ENCODE measurements around the gene ALLC.

ALLC gene

DNA sequence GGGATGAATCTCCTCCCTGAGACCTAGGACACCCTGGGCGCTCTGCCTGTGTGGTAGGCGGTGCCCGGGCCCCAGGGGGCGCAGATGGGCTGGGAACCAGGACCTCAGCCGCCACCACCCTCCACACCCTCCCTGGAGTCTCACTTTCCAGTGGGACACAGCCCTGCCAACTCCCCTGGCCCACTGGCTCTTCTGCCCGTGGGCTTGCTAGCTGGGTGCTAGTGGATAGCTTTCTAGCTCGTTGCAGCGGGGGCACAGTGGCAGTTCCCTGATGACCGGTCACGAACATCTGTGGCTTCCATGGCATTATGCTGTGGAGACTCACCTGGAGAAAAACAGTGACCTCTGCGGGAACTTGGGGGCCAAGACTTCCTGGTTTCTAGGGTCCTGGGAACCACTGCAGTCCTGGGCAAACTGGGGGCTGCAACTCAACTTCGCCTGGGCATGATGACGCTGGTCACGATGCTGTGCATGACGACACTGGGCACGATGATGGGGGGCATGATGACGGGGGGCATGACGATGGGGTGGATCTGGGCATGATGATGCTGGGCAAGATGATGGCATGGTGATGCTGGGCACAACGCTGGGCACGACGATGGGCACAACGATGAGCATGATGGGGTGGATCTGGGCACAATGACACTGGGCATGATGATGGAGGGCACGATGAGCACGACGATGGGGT is 31.0 kb upstream of the ALLC start:
- Histone ChIP-seq H2BK15ac (ENCODE audit: low read depth, poor library complexity, severe bottlenecking) (peak overlapping the region; percentile 84), H3K36me3 (ENCODE audit: control insufficient read depth in 1 of 2, insufficient read depth in 2 of 2, low read depth in 1 of 2, low read length in 2 of 2) (no peaks in the 10 kb centered on the region), H3K27ac (ENCODE audit: low read length, poor library complexity, severe bottlenecking) (no peak overlapping the region), H3K4me3 (ENCODE audit: insufficient read depth in 1 of 2, low read depth in 1 of 2, low read length in 2 of 2) (no peak overlapping the region), H3K14ac (ENCODE audit: low read length in 2 of 2) (peak overlapping the region in 1 of 2 experiments; percentile 81), H2BK5ac (ENCODE audit: low read depth, low read length, poor library complexity, severe bottlenecking) (no peak overlapping the region), H3K9ac (ENCODE audit: low read length) (no peak overlapping the region), H2BK120ac (ENCODE audit: low read depth, low read length) (peak overlapping the region; percentile 81), H3K18ac (ENCODE audit: low read depth in 1 of 2, low read length in 2 of 2) (peak overlapping the region; percentile 95 to 98), H4K91ac (ENCODE audit: low read length) (peak overlapping the region; percentile 100), H3K79me1 (replicated peaks; ENCODE audit: low read length, poor library complexity, severe bottlenecking) (no peaks in the 10 kb centered on the region), H3K4me2 (ENCODE audit: low read length, poor library complexity, severe bottlenecking) (no peak overlapping the region), H3K4ac (ENCODE audit: low read depth in 1 of 2, low read length in 2 of 2) (peak overlapping the region; percentile 86 to 93), H4K8ac (ENCODE audit: low read length) (peak overlapping the region; percentile 93), H2AFZ (ENCODE audit: low read depth, low read length) (no peak overlapping the region), H3K9me3 (ENCODE audit: control insufficient read depth, low read length) (peaks cover 5% of the 10 kb centered on the region), H3K23ac (ENCODE audit: low read length in 2 of 2) (no peak overlapping the region), H3K4me1 (ENCODE audit: control insufficient read depth, insufficient read depth, low read depth, low read length) (peaks cover 2% of the 10 kb centered on the region), H2AK5ac (ENCODE audit: low read length, severe bottlenecking) (no peak overlapping the region), H2BK12ac (ENCODE audit: low read length in 2 of 2) (peak overlapping the region; percentile 100), H3K27me3 (ENCODE audit: control insufficient read depth in 1 of 2, insufficient read depth in 1 of 2, low read length in 2 of 2) (peaks cover 0 to 3% of the 10 kb centered on the region in 2 experiments)
- no peak for DNase-seq
- WGBS = 83% methylated on average over 25 of the region's 25 CpGs

GRCh38 chr2:3627500-3628100 is 30.4 kb upstream of the ALLC start:
- Histone ChIP-seq H3K9ac (ENCODE audit: low read length) (no peak overlapping the region), H3K14ac (ENCODE audit: low read length in 2 of 2) (peak overlapping the region in 1 of 2 experiments; percentile 81), H3K27me3 (ENCODE audit: control insufficient read depth in 1 of 2, insufficient read depth in 1 of 2, low read length in 2 of 2) (peaks cover 0 to 3% of the 10 kb centered on the region in 2 experiments), H4K91ac (ENCODE audit: low read length) (peak overlapping the region; percentile 100), H2AK5ac (ENCODE audit: low read length, severe bottlenecking) (no peak overlapping the region), H3K23ac (ENCODE audit: low read length in 2 of 2) (no peak overlapping the region), H3K9me3 (ENCODE audit: control insufficient read depth, low read length) (peaks cover 5% of the 10 kb centered on the region), H4K8ac (ENCODE audit: low read length) (peak overlapping the region; percentile 93), H3K79me1 (replicated peaks; ENCODE audit: low read length, poor library complexity, severe bottlenecking) (no peaks in the 10 kb centered on the region), H3K4me2 (ENCODE audit: low read length, poor library complexity, severe bottlenecking) (no peak overlapping the region), H3K4me3 (ENCODE audit: insufficient read depth in 1 of 2, low read depth in 1 of 2, low read length in 2 of 2) (no peak overlapping the region), H3K27ac (ENCODE audit: low read length, poor library complexity, severe bottlenecking) (no peak overlapping the region), H2BK15ac (ENCODE audit: low read depth, poor library complexity, severe bottlenecking) (peak overlapping the region; percentile 66), H2BK12ac (ENCODE audit: low read length in 2 of 2) (peak overlapping the region; percentile 100), H2BK5ac (ENCODE audit: low read depth, low read length, poor library complexity, severe bottlenecking) (no peak overlapping the region), H3K36me3 (ENCODE audit: control insufficient read depth in 1 of 2, insufficient read depth in 2 of 2, low read depth in 1 of 2, low read length in 2 of 2) (no peaks in the 10 kb centered on the region), H3K4ac (ENCODE audit: low read depth in 1 of 2, low read length in 2 of 2) (peak overlapping the region; percentile 86 to 93), H2AFZ (ENCODE audit: low read depth, low read length) (no peak overlapping the region), H3K18ac (ENCODE audit: low read depth in 1 of 2, low read length in 2 of 2) (peak overlapping the region; percentile 95 to 98), H3K4me1 (ENCODE audit: control insufficient read depth, insufficient read depth, low read depth, low read length) (peaks cover 2% of the 10 kb centered on the region), H2BK120ac (ENCODE audit: low read depth, low read length) (peak overlapping the region; percentile 81)
- DNase-seq = no peak
- WGBS = 93% methylated on average over 21 of the region's 21 CpGs

- Histone ChIP-seq H2BK120ac (ENCODE audit: low read depth, low read length) (peak overlapping the region; percentile 45), H2AK5ac (ENCODE audit: low read length, severe bottlenecking) (no peak overlapping the region), H3K4me1 (ENCODE audit: control insufficient read depth, insufficient read depth, low read depth, low read length) (peaks cover 2% of the 10 kb centered on the region), H3K23ac (ENCODE audit: low read length in 2 of 2) (no peak overlapping the region), H3K14ac (ENCODE audit: low read length in 2 of 2) (no peak overlapping the region), H3K4me2 (ENCODE audit: low read length, poor library complexity, severe bottlenecking) (no peak overlapping the region), H3K27me3 (ENCODE audit: control insufficient read depth in 1 of 2, insufficient read depth in 1 of 2, low read length in 2 of 2) (peaks cover 0 to 3% of the 10 kb centered on the region in 2 experiments), H4K8ac (ENCODE audit: low read length) (peak overlapping the region; percentile 92), H3K9ac (ENCODE audit: low read length) (no peak overlapping the region), H3K18ac (ENCODE audit: low read depth in 1 of 2, low read length in 2 of 2) (peak overlapping the region; percentile 76 to 84), H2BK15ac (ENCODE audit: low read depth, poor library complexity, severe bottlenecking) (peak overlapping the region; percentile 66), H3K27ac (ENCODE audit: low read length, poor library complexity, severe bottlenecking) (no peak overlapping the region), H3K36me3 (ENCODE audit: control insufficient read depth in 1 of 2, insufficient read depth in 2 of 2, low read depth in 1 of 2, low read length in 2 of 2) (no peaks in the 10 kb centered on the region), H3K4ac (ENCODE audit: low read depth in 1 of 2, low read length in 2 of 2) (peak overlapping the region; percentile 79 to 93), H3K9me3 (ENCODE audit: control insufficient read depth, low read length) (peaks cover under 1% of the 10 kb centered on the region), H3K4me3 (ENCODE audit: insufficient read depth in 1 of 2, low read depth in 1 of 2, low read length in 2 of 2) (no peak overlapping the region), H2BK5ac (ENCODE audit: low read depth, low read length, poor library complexity, severe bottlenecking) (no peak overlapping the region), H3K79me1 (replicated peaks; ENCODE audit: low read length, poor library complexity, severe bottlenecking) (no peaks in the 10 kb centered on the region), H4K91ac (ENCODE audit: low read length) (peak overlapping the region; percentile 91), H2BK12ac (ENCODE audit: low read length in 2 of 2) (peak overlapping the region; percentile 100), H2AFZ (ENCODE audit: low read depth, low read length) (no peak overlapping the region)
- no peak for DNase-seq
- WGBS = 98% methylated on average over 10 of the region's 10 CpGs
Observed at GRCh38 chr2:3628241-3628679, 29.7 kb upstream of the ALLC start.

GRCh38 chr2:3628800-3629199 is 29.2 kb upstream of the ALLC start:
- Histone ChIP-seq H3K9ac (ENCODE audit: low read length) (no peak overlapping the region), H3K4me1 (ENCODE audit: control insufficient read depth, insufficient read depth, low read depth, low read length) (peaks cover 2% of the 10 kb centered on the region), H3K27me3 (ENCODE audit: control insufficient read depth in 1 of 2, insufficient read depth in 1 of 2, low read length in 2 of 2) (peaks cover 3 to 4% of the 10 kb centered on the region in 2 experiments), H3K4me3 (ENCODE audit: insufficient read depth in 1 of 2, low read depth in 1 of 2, low read length in 2 of 2) (no peak overlapping the region), H2AFZ (ENCODE audit: low read depth, low read length) (no peak overlapping the region), H4K91ac (ENCODE audit: low read length) (peak overlapping the region; percentile 97), H3K4ac (ENCODE audit: low read depth in 1 of 2, low read length in 2 of 2) (peak overlapping the region; percentile 19 to 89), H3K9me3 (ENCODE audit: control insufficient read depth, low read length) (no peaks in the 10 kb centered on the region), H3K36me3 (ENCODE audit: control insufficient read depth in 1 of 2, insufficient read depth in 2 of 2, low read depth in 1 of 2, low read length in 2 of 2) (no peaks in the 10 kb centered on the region), H3K79me1 (replicated peaks; ENCODE audit: low read length, poor library complexity, severe bottlenecking) (no peaks in the 10 kb centered on the region), H2BK12ac (ENCODE audit: low read length in 2 of 2) (peak overlapping the region; percentile 46 to 98), H2AK5ac (ENCODE audit: low read length, severe bottlenecking) (no peak overlapping the region), H3K14ac (ENCODE audit: low read length in 2 of 2) (peak overlapping the region in 1 of 2 experiments; percentile 73), H3K18ac (ENCODE audit: low read depth in 1 of 2, low read length in 2 of 2) (peak overlapping the region; percentile 75 to 76), H4K8ac (ENCODE audit: low read length) (peak overlapping the region; percentile 1), H3K23ac (ENCODE audit: low read length in 2 of 2) (no peak overlapping the region), H3K4me2 (ENCODE audit: low read length, poor library complexity, severe bottlenecking) (no peak overlapping the region), H3K27ac (ENCODE audit: low read length, poor library complexity, severe bottlenecking) (no peak overlapping the region), H2BK15ac (ENCODE audit: low read depth, poor library complexity, severe bottlenecking) (peak overlapping the region; percentile 66), H2BK5ac (ENCODE audit: low read depth, low read length, poor library complexity, severe bottlenecking) (no peak overlapping the region), H2BK120ac (ENCODE audit: low read depth, low read length) (peak overlapping the region; percentile 45)
- 50% methylated on average over 12 of the region's 12 CpGs for WGBS
- DNase-seq = no peak
